KMS-11 (cell line): Measurements from ENCODE around the gene FBXO10.

ENCODE experiments used
- H2AFZ ChIP-seq: fragments of 200-600 bp; sonication (generic); 2 replicates; pipeline ENCODE4 v1.6.1; 2016; ENCODE audit warnings: antibody characterized with exemption, mixed run types, low read depth
- H3K27ac ChIP-seq: fragments of 200-600 bp; sonication (generic); 2 replicates; pipeline ENCODE4 v1.6.1; 2016; ENCODE audit warnings: mild to moderate bottlenecking, mixed run types
- H3K27me3 ChIP-seq: fragments of 200-600 bp; sonication (generic); 2 replicates; pipeline ENCODE4 v1.6.1; 2017; ENCODE audit warnings: mild to moderate bottlenecking, low read depth, mixed run types, moderate library complexity; ENCODE audit not compliant: insufficient read depth
- H3K36me3 ChIP-seq: fragments of 200-600 bp; sonication (generic); 2 replicates; pipeline ENCODE4 v1.6.1; 2017; ENCODE audit warnings: mild to moderate bottlenecking, mixed run types; ENCODE audit not compliant: insufficient read depth
- H3K4me1 ChIP-seq: fragments of 200-600 bp; sonication (generic); 2 replicates; pipeline ENCODE4 v1.6.1; 2016; ENCODE audit warnings: mild to moderate bottlenecking, low read depth, mixed run types; ENCODE audit not compliant: poor library complexity, severe bottlenecking
- H3K4me2 ChIP-seq: fragments of 200-600 bp; sonication (generic); 2 replicates; pipeline ENCODE4 v1.7.0; 2016; ENCODE audit warnings: mild to moderate bottlenecking, mixed run types
- H3K4me3 ChIP-seq: fragments of 200-600 bp; sonication (generic); IDR thresholded peaks from 2 replicates; pipeline ENCODE4 v1.6.1; 2017; ENCODE audit warnings: low read depth, low read length, mixed read lengths; ENCODE audit not compliant: insufficient read depth
- H3K79me2 ChIP-seq: fragments of 200-600 bp; sonication (generic); 2 replicates; pipeline ENCODE4 v1.6.1; 2016; ENCODE audit warnings: low read depth, mixed run types; ENCODE audit not compliant: insufficient read depth
- H3K9ac ChIP-seq: fragments of 200-600 bp; sonication (generic); 2 replicates; pipeline ENCODE4 v1.6.1; 2016; ENCODE audit warnings: mild to moderate bottlenecking, mixed run types
- H4K20me1 ChIP-seq: fragments of 200-600 bp; sonication (generic); 2 replicates; pipeline ENCODE4 v1.6.1; 2016; ENCODE audit warnings: mild to moderate bottlenecking, mixed run types; ENCODE audit not compliant: insufficient read depth
- CTCF ChIP-seq: fragments of 200-600 bp; sonication (generic); conservative IDR thresholded peaks from 2 replicates; pipeline ENCODE4 v1.6.1; 2017; ENCODE audit warnings: low read depth, mild to moderate bottlenecking, antibody characterized with exemption, low read length, moderate library complexity, mixed read lengths

FBXO10 gene

GRCh38 chr9:37531699-37532098 is 44.5 kb downstream of the FBXO10 start:
- Histone ChIP-seq H3K27ac (no peak overlapping the region), H3K4me2 (no peak overlapping the region), H3K4me3 (no peak overlapping the region), H3K36me3 (no peaks in the 10 kb centered on the region), H4K20me1 (no peaks in the 10 kb centered on the region), H3K9ac (no peak overlapping the region), H2AFZ (no peak overlapping the region), H3K79me2 (no peaks in the 10 kb centered on the region), H3K27me3 (no peaks in the 10 kb centered on the region), H3K4me1 (peaks cover 29% of the 10 kb centered on the region)
- TF ChIP-seq CTCF: no peak

GRCh38 chr9:37528652-37529471 is 47.3 kb downstream of the FBXO10 start:
- Histone ChIP-seq H3K4me1 (peaks cover 29% of the 10 kb centered on the region), H3K4me3 (no peak overlapping the region), H3K36me3 (no peaks in the 10 kb centered on the region), H3K4me2 (peak overlapping the region; percentile 80), H4K20me1 (no peaks in the 10 kb centered on the region), H3K27me3 (no peaks in the 10 kb centered on the region), H3K9ac (peak overlapping the region; percentile 74), H3K79me2 (no peaks in the 10 kb centered on the region), H3K27ac (peak overlapping the region; percentile 95), H2AFZ (peak overlapping the region; percentile 56; the same call in 1 of the 2 replicates)
- TF ChIP-seq CTCF: no peak

- no peak for TF ChIP-seq CTCF
Observed at GRCh38 chr9:37523916-37524315, 52.3 kb downstream of the FBXO10 start.

GRCh38 chr9:37522971-37523370 is 53.2 kb downstream of the FBXO10 start:
- Histone ChIP-seq H3K9ac (no peak overlapping the region), H3K4me2 (no peak overlapping the region), H2AFZ (no peak overlapping the region), H3K4me3 (no peak overlapping the region), H4K20me1 (no peaks in the 10 kb centered on the region), H3K27ac (no peak overlapping the region), H3K4me1 (peaks cover 11% of the 10 kb centered on the region), H3K36me3 (no peaks in the 10 kb centered on the region), H3K79me2 (no peaks in the 10 kb centered on the region), H3K27me3 (no peaks in the 10 kb centered on the region)
- TF ChIP-seq CTCF: no peak

More at GRCh38 chr9:37523916-37524315, 52.3 kb downstream of the FBXO10 start:
- Histone ChIP-seq H3K27ac (no peak overlapping the region), H3K27me3 (no peaks in the 10 kb centered on the region), H2AFZ (no peak overlapping the region), H3K36me3 (no peaks in the 10 kb centered on the region), H4K20me1 (no peaks in the 10 kb centered on the region), H3K4me2 (no peak overlapping the region), H3K4me1 (peaks cover 21% of the 10 kb centered on the region), H3K9ac (no peak overlapping the region), H3K79me2 (no peaks in the 10 kb centered on the region), H3K4me3 (no peak overlapping the region)
